ENCODE measurements around the gene AK1.

The AK1 gene

GRCh38 chr9:127878652-127879390, 1.3 kb upstream of the AK1 start:
- DNase-seq: no peak
- H3K9me3 ChIP-seq (ENCODE audit: severe bottlenecking): no peaks in the 10 kb centered on the region
- no peaks in the 10 kb centered on the region for H3K27me3 ChIP-seq (ENCODE audit: insufficient read depth, low read depth, severe bottlenecking)
- H3K27ac ChIP-seq: peak overlapping the region; percentile 79
- H3K4me3 ChIP-seq (ENCODE audit: low read depth, low read length): no peak overlapping the region
- H3K36me3 ChIP-seq: peaks cover 10% of the 10 kb centered on the region
- no peak for TF ChIP-seq CTCF (IDR thresholded peaks at IDR 0.05; ENCODE audit: low read depth, low read length)

DNA sequence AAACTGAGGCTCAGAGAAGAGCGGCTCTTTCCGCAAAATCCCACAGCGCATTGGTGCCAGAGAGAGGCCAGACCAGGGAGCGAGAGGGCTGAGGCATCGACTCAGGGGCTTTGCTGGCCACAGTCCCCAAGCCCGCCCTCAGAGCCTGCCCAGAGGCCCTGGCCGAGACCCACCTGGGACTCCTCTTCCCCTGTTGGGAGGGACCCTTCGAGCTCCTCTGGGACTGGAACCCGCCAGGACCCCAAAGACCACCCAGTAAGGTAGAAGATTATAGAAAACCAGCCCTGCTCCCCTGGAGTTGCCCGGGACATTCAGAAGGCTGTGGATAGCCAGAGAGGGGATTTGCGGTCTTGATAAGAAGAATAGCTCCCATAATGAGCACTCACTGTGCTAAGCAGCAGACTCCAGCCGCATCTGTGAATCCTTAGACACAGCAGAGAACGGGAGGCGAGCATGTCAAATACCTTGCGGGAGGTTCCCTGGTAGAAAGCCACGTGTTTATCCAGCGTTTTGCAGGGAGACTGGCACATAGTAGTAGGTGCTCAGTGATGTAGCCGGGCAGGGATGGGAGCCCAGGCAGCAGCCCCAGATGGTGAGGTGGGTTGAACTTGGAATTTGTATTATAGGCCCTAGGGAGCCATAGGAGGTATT, 651 bp upstream of the AK1 start:
- H3K4me3 ChIP-seq (ENCODE audit: low read depth, low read length): peak overlapping the region; percentile 76
- no peaks in the 10 kb centered on the region for H3K9me3 ChIP-seq (ENCODE audit: severe bottlenecking)
- no peaks in the 10 kb centered on the region for H3K27me3 ChIP-seq (ENCODE audit: insufficient read depth, low read depth, severe bottlenecking)
- TF ChIP-seq CTCF (IDR thresholded peaks at IDR 0.05; ENCODE audit: low read depth, low read length): no peak
- DNase-seq: peak; percentile 74
- H3K27ac ChIP-seq: peak overlapping the region; percentile 79
- peaks cover 15% of the 10 kb centered on the region for H3K36me3 ChIP-seq

DNA sequence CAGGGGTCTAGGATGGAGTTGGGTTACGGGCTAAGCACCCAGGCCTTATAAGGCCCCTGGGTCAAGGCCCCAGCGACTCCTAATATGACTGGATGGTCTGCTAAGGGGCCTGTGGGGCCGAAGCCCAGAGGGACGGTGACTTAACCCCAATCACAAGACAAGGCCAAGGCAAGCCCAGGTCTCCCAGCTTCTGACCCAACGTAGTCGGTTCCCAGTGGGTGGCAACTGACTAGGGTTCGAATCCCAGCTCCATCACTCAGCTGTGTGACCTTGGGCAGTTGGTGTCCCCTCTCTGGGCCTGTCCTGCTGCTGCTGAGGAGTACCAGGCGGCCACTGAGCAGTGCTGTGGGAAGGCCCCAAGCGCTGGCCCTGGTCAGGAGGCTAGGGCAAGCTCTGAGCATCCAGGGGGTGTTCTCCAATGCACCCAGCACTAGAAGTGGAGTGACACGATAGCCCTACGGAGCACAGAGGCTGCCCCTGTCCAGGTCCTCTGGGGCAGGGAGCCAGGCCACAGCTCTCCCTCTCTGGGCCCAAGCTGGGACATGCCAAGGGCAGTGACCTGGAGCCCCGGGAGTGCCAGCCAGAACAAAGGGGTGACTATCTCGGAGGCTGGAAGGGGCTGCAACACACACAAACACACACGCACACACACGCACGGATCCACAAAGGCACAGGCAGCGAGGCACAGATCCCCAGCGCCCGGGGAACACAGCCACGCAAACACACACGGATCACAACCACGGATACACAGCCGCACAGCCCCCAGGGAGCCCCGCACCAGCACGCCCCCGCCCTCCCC, 512 bp downstream of the AK1 start:
- TF ChIP-seq CTCF (IDR thresholded peaks at IDR 0.05; ENCODE audit: low read depth, low read length): no peak
- DNase-seq: no peak
- no peaks in the 10 kb centered on the region for H3K9me3 ChIP-seq (ENCODE audit: severe bottlenecking)
- peaks cover 26% of the 10 kb centered on the region for H3K36me3 ChIP-seq
- H3K4me3 ChIP-seq (ENCODE audit: low read depth, low read length): peak overlapping the region; percentile 76
- H3K27me3 ChIP-seq (ENCODE audit: insufficient read depth, low read depth, severe bottlenecking): no peaks in the 10 kb centered on the region
- H3K27ac ChIP-seq: peak overlapping the region; percentile 79

GRCh38 chr9:127876026-127876763, 1.3 kb downstream of the AK1 start:
- Histone ChIP-seq H3K27ac (peak overlapping the region; percentile 23), H3K9me3 (ENCODE audit: severe bottlenecking) (no peaks in the 10 kb centered on the region), H3K4me3 (ENCODE audit: low read depth, low read length) (no peak overlapping the region), H3K27me3 (ENCODE audit: insufficient read depth, low read depth, severe bottlenecking) (no peaks in the 10 kb centered on the region), H3K36me3 (peaks cover 34% of the 10 kb centered on the region)
- DNase-seq: no peak
- TF ChIP-seq CTCF (IDR thresholded peaks at IDR 0.05; ENCODE audit: low read depth, low read length): no peak

GRCh38 chr9:127875306-127875966, 2.0 kb downstream of the AK1 start:
- Histone ChIP-seq H3K36me3 (peaks cover 40% of the 10 kb centered on the region), H3K27me3 (ENCODE audit: insufficient read depth, low read depth, severe bottlenecking) (no peaks in the 10 kb centered on the region), H3K9me3 (ENCODE audit: severe bottlenecking) (no peaks in the 10 kb centered on the region), H3K27ac (peak overlapping the region; percentile 23; the same call in 1 of the 2 replicates), H3K4me3 (ENCODE audit: low read depth, low read length) (no peak overlapping the region)
- DNase-seq: no peak
- TF ChIP-seq CTCF (IDR thresholded peaks at IDR 0.05; ENCODE audit: low read depth, low read length): no peak
